Neuronal stem cell (in vitro differentiated cells): ENCODE results near the gene LNP1. TPM values are rescaled to one million over a fixed set of nuclear protein-coding genes. Genes with fewer than 3 reads are reported as not detected.
"Not testable (repeated sequence)": the region's sequence is repeated elsewhere in the genome, so short reads cannot be mapped to it uniquely, and the experiment has no call there.

Experiments
- DNase-seq: peaks from one replicate; pipeline ENCODE4 v3.0.0-alpha.2; 2013; ENCODE audit warnings: low spot score
- H2AFZ ChIP-seq: one replicate; pipeline ENCODE4 v1.6.1; 2013; ENCODE audit warnings: mild to moderate bottlenecking, low read length, inconsistent platforms
- H2AK5ac ChIP-seq: 2 replicates; pipeline ENCODE4 v1.6.1; 2013; ENCODE audit warnings: low read depth, mild to moderate bottlenecking, inconsistent platforms, low read length, moderate library complexity, mixed read lengths
- H2BK120ac ChIP-seq: 2 replicates; pipeline ENCODE4 v1.6.1; 2013; ENCODE audit warnings: low read depth, mild to moderate bottlenecking, inconsistent platforms, low read length, moderate library complexity, mixed read lengths
- H2BK12ac ChIP-seq: one replicate; pipeline ENCODE4 v1.6.1; 2013; ENCODE audit warnings: low read length, inconsistent platforms
- H2BK15ac ChIP-seq: 2 replicates; pipeline ENCODE4 v1.6.1; 2013; ENCODE audit warnings: mild to moderate bottlenecking, low read length, inconsistent platforms, mixed read lengths
- H2BK5ac ChIP-seq: one replicate; pipeline ENCODE4 v1.6.1; 2013; ENCODE audit warnings: inconsistent platforms, mild to moderate bottlenecking, low read length, moderate library complexity
- H3K14ac ChIP-seq: one replicate; pipeline ENCODE4 v1.6.1; 2013; ENCODE audit warnings: low read length, inconsistent platforms
- H3K18ac ChIP-seq: 2 replicates; pipeline ENCODE4 v1.6.1; 2013; ENCODE audit warnings: low read length, inconsistent platforms
- H3K23ac ChIP-seq: 2 replicates; pipeline ENCODE4 v1.6.1; 2013; ENCODE audit warnings: low read depth, mild to moderate bottlenecking, mixed read lengths, low read length, inconsistent platforms; ENCODE audit not compliant: poor library complexity
- H3K27ac ChIP-seq: replicated peaks from 3 replicates; pipeline ENCODE4 v1.5.1; 2013; ENCODE audit warnings: low read length, inconsistent platforms
- H3K27me3 ChIP-seq, 3 experiments: 2 replicates each; pipeline ENCODE4 v1.6.1; 2013; ENCODE audit warnings: low read length in 3 of 3, mild to moderate bottlenecking in 2 of 3, inconsistent platforms in 1 of 3, low read depth in 1 of 3, mixed read lengths in 1 of 3, moderate library complexity in 1 of 3; ENCODE audit not compliant: control insufficient read depth in 3 of 3, insufficient read depth in 3 of 3
- H3K36me3 ChIP-seq, 2 donors: replicated peaks in 1 of 2; 2 replicates each; pipeline ENCODE4 v1.6.1; 2013; ENCODE audit warnings: low read length in 2 of 2; ENCODE audit not compliant: control insufficient read depth in 2 of 2, insufficient read depth in 2 of 2
- H3K4ac ChIP-seq: 2 replicates; pipeline ENCODE4 v1.6.1; 2013; ENCODE audit warnings: inconsistent platforms, mild to moderate bottlenecking, low read length, moderate library complexity
- H3K4me1 ChIP-seq, 2 donors: 1 replicate in 1 of 2; 2 replicates in 1 of 2; pipeline ENCODE4 v1.6.1; 2013; ENCODE audit warnings: low read length in 2 of 2, low read depth in 1 of 2; ENCODE audit not compliant: control insufficient read depth in 2 of 2, insufficient read depth in 1 of 2
- H3K4me2 ChIP-seq: one replicate; pipeline ENCODE4 v1.6.1; 2013; ENCODE audit warnings: mild to moderate bottlenecking, low read length, inconsistent platforms; ENCODE audit not compliant: insufficient read depth, poor library complexity, severe bottlenecking
- H3K4me3 ChIP-seq, 2 donors: 2 replicates each; pipeline ENCODE4 v1.5.1; 2013; ENCODE audit warnings: low read length in 2 of 2, mild to moderate bottlenecking in 2 of 2, inconsistent platforms in 1 of 2, moderate library complexity in 1 of 2
- H3K79me1 ChIP-seq: one replicate; pipeline ENCODE4 v1.6.1; 2013; ENCODE audit warnings: low read depth, mild to moderate bottlenecking, inconsistent platforms, low read length, moderate library complexity
- H3K9ac ChIP-seq: one replicate; pipeline ENCODE4 v1.6.1; 2013; ENCODE audit warnings: mild to moderate bottlenecking, low read depth, low read length, inconsistent platforms; ENCODE audit not compliant: poor library complexity
- H3K9me3 ChIP-seq, 2 donors: replicated peaks in 1 of 2; 2 replicates each; pipeline versions ENCODE3 to v1.6.1; 2013; ENCODE audit warnings: low read length in 2 of 2, mild to moderate bottlenecking in 2 of 2, inconsistent platforms in 1 of 2, low read depth in 1 of 2, mixed read lengths in 1 of 2, moderate library complexity in 1 of 2; ENCODE audit not compliant: control insufficient read depth in 2 of 2, insufficient read depth in 1 of 2
- H4K8ac ChIP-seq: one replicate; pipeline ENCODE4 v1.6.1; 2013; ENCODE audit warnings: low read depth, mild to moderate bottlenecking, inconsistent platforms, low read length, moderate library complexity
- H4K91ac ChIP-seq: one replicate; pipeline ENCODE4 v1.6.1; 2013; ENCODE audit warnings: low read length, low read depth, mild to moderate bottlenecking, inconsistent platforms; ENCODE audit not compliant: poor library complexity
- WGBS, 2 donors: extraction: QIAGEN DNeasy Blood & Tissue Kit; methylation state at CpG; one replicate each; pipeline ENCODE4 v1.1.7; 2013; ENCODE audit warnings: missing lambda C conversion rate in 2 of 2, mixed read lengths in 1 of 2; ENCODE audit not compliant: insufficient read length in 2 of 2, insufficient replicate concordance in 1 of 2; ENCODE audit errors: extremely low coverage in 2 of 2; 5-methylcytosine and 5-hydroxymethylcytosine counted together
- polyA plus RNA-seq, 2 experiments: library from polyadenylated mRNA; stranded (reverse); fragments of 200-250 nt; gene quantifications; one replicate each; pipeline ENCODE4 v1.2.3, GENCODE V29; 2013

Gene LNP1
- 11.8 TPM for polyA plus RNA-seq (2013, experiment 1 of 2)
- 11.8 TPM for polyA plus RNA-seq (2013, experiment 2 of 2)

GRCh38 chr3:100400780-100401673, at the start of gene LNP1, which contains the start of gene TOMM70:
Gene LNP1 (plus strand): TSS chr3:100401539. CDS start chr3:100429730, 28,191 bp downstream.
Gene TOMM70 (minus strand): TSS chr3:100401089. CDS start chr3:100400949, 140 bp downstream.
- Histone ChIP-seq H3K27me3 (no peaks in the 10 kb centered on the region), H3K79me1 (peaks cover 4% of the 10 kb centered on the region), H2AFZ (peak within 1 kb of the TSS; percentile 96), H3K4me3 (peak within 1 kb of the TSS; percentile 83 to 99), H4K91ac (no peak within 1 kb of the TSS), H3K14ac (peak within 1 kb of the TSS; percentile 97), H4K8ac (peak within 1 kb of the TSS; percentile 68), H2BK5ac (peak within 1 kb of the TSS; percentile 62), H3K9ac (peak within 1 kb of the TSS; percentile 85), H2BK12ac (no peak within 1 kb of the TSS), H3K18ac (peak within 1 kb of the TSS; percentile 94), H3K23ac (peak within 1 kb of the TSS; percentile 51), H3K9me3 (peaks cover 0 to 4% of the 10 kb centered on the region in 2 donors), H3K4me1 (peaks cover 5 to 10% of the 10 kb centered on the region in 2 donors), H2AK5ac (peak within 1 kb of the TSS; percentile 93), H2BK15ac (no peak within 1 kb of the TSS), H3K4me2 (peak within 1 kb of the TSS; percentile 89), H2BK120ac (peak within 1 kb of the TSS; percentile 30), H3K36me3 (peaks cover 0 to 9% of the 10 kb centered on the region in 2 donors), H3K27ac (peak within 1 kb of the TSS; percentile 93), H3K4ac (no peak within 1 kb of the TSS)
- no CpG with 5 or more reads among the region's 64 CpGs for WGBS, 2 donors
- DNase-seq: peak; percentile 94

GRCh38 chr3:100351770-100352169, 49.6 kb upstream of the LNP1 start:
- H2AFZ ChIP-seq, H3K14ac ChIP-seq, H3K23ac ChIP-seq, H3K4me2 ChIP-seq, H3K27me3 ChIP-seq, H2AK5ac ChIP-seq, H3K79me1 ChIP-seq, H3K4ac ChIP-seq, H3K9ac ChIP-seq, H3K9me3 ChIP-seq, H4K8ac ChIP-seq, H2BK5ac ChIP-seq, H3K4me3 ChIP-seq, H2BK120ac ChIP-seq, H2BK15ac ChIP-seq, H2BK12ac ChIP-seq, H3K18ac ChIP-seq, H4K91ac ChIP-seq, H3K4me1 ChIP-seq, DNase-seq, H3K27ac ChIP-seq: not testable (repeated sequence)
- WGBS, 2 donors: no CpG with 5 or more reads among the region's 2 CpGs
- peaks cover 13 to 70% of the 10 kb centered on the region in 2 donors for H3K36me3 ChIP-seq

- Histone ChIP-seq H3K4me2 (no peak overlapping the region), H4K8ac (no peak overlapping the region), H3K4me3 (no peak overlapping the region), H3K4me1 (no peaks in the 10 kb centered on the region), H2BK120ac (no peak overlapping the region), H2BK15ac (no peak overlapping the region), H3K18ac (no peak overlapping the region), H3K27ac (no peak overlapping the region), H3K9ac (no peak overlapping the region), H3K4ac (no peak overlapping the region), H3K14ac (no peak overlapping the region), H2BK12ac (no peak overlapping the region), H4K91ac (no peak overlapping the region), H3K27me3 (no peaks in the 10 kb centered on the region), H3K23ac (no peak overlapping the region), H2BK5ac (no peak overlapping the region), H3K36me3 (peaks cover 12 to 76% of the 10 kb centered on the region in 2 donors), H2AK5ac (no peak overlapping the region), H3K79me1 (no peaks in the 10 kb centered on the region), H2AFZ (no peak overlapping the region), H3K9me3 (peaks cover 2% of the 10 kb centered on the region in 2 donors)
- no peak for DNase-seq
- WGBS, 2 donors: no CpG with 5 or more reads among the region's 10 CpGs
Observed at GRCh38 chr3:100352296-100353231, 48.8 kb upstream of the LNP1 start.
